GM18909 (cell line): ENCODE measurements around the gene AGT.
"Not testable (repeated sequence)": the region's sequence is repeated elsewhere in the genome, so short reads cannot be mapped to it uniquely, and the experiment has no call there.

Experiments used
- ATAC-seq: cut with Tn5 transposase; IDR thresholded peaks from one replicate; pipeline ENCODE4 v1.9.1; 2021; ENCODE audit warnings: mild to moderate bottlenecking; ENCODE audit not compliant: unreplicated experiment, poor library complexity

Gene AGT

GRCh38 chr1:230745071-230745470 lies 31.1 kb upstream of the AGT start:
- ATAC-seq = no peak

- ATAC-seq = no peak
Observed at GRCh38 chr1:230744382-230744781, 30.5 kb upstream of the AGT start.

- no peak for ATAC-seq
Observed at GRCh38 chr1:230743899-230744298, 30.0 kb upstream of the AGT start.

- ATAC-seq = no peak
Observed at GRCh38 chr1:230739564-230740290, 25.8 kb upstream of the AGT start.

GRCh38 chr1:230737622-230738262 lies 23.8 kb upstream of the AGT start:
- ATAC-seq = no peak

GRCh38 chr1:230735447-230735846 lies 21.5 kb upstream of the AGT start:
- ATAC-seq = no peak

GRCh38 chr1:230730977-230731376 lies 17.1 kb upstream of the AGT start:
- no peak for ATAC-seq

- ATAC-seq = no peak
Observed at GRCh38 chr1:230728710-230729392, 14.9 kb upstream of the AGT start.

- no peak for ATAC-seq
Observed at GRCh38 chr1:230725256-230726012, 11.5 kb upstream of the AGT start.

- not testable (repeated sequence) for ATAC-seq
Observed at GRCh38 chr1:230721849-230722522, 8.1 kb upstream of the AGT start.

GRCh38 chr1:230717251-230717650 lies 3.3 kb upstream of the AGT start:
- ATAC-seq = no peak

GRCh38 chr1:230716453-230716852 lies 2.5 kb upstream of the AGT start:
- not testable (repeated sequence) for ATAC-seq

GRCh38 chr1:230715510-230715909 lies 1.6 kb upstream of the AGT start:
- no peak for ATAC-seq

- no peak for ATAC-seq
Observed at GRCh38 chr1:230713547-230713914, 391 bp downstream of the AGT start.

- ATAC-seq = no peak
Observed at GRCh38 chr1:230713138-230713537, 784 bp downstream of the AGT start.

GRCh38 chr1:230712470-230712942 lies 1.4 kb downstream of the AGT start:
- ATAC-seq = no peak

- ATAC-seq = no peak
Observed at GRCh38 chr1:230711245-230711644, 2.7 kb downstream of the AGT start.

GRCh38 chr1:230710543-230710904 lies 3.4 kb downstream of the AGT start:
- no peak for ATAC-seq

- no peak for ATAC-seq
Observed at GRCh38 chr1:230709619-230710542, 4.0 kb downstream of the AGT start.
